NCI-H128 (cell line): ENCODE data around the gene NLRP6.
"Not testable (repeated sequence)": the region's sequence is repeated elsewhere in the genome, so short reads cannot be mapped to it uniquely, and the experiment has no call there.

Experiments used
- DNase-seq: peaks from one replicate; lab custom pipeline; 2025; ENCODE audit not compliant: unreplicated experiment; lab: John Stamatoyannopoulos, UW

Gene NLRP6

DNA sequence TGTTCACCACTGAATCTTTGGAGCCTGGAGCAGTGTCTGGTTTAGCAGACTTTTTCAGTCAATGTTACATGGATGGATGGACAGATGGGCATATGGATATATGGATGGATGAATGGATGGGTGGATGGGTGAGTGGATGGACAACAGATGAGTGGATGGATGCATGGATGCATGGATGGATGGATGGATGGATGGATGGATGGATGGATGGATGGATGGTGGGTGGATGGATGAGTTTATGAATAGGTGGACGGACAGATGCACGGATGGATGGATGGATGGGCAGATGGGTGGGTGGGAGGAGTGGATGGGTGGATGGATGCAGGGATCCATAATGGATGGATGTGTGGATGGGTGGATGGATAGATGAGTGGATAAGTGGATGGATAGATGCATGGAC lies 22.4 kb upstream of the NLRP6 start:
- DNase-seq = no peak

DNA sequence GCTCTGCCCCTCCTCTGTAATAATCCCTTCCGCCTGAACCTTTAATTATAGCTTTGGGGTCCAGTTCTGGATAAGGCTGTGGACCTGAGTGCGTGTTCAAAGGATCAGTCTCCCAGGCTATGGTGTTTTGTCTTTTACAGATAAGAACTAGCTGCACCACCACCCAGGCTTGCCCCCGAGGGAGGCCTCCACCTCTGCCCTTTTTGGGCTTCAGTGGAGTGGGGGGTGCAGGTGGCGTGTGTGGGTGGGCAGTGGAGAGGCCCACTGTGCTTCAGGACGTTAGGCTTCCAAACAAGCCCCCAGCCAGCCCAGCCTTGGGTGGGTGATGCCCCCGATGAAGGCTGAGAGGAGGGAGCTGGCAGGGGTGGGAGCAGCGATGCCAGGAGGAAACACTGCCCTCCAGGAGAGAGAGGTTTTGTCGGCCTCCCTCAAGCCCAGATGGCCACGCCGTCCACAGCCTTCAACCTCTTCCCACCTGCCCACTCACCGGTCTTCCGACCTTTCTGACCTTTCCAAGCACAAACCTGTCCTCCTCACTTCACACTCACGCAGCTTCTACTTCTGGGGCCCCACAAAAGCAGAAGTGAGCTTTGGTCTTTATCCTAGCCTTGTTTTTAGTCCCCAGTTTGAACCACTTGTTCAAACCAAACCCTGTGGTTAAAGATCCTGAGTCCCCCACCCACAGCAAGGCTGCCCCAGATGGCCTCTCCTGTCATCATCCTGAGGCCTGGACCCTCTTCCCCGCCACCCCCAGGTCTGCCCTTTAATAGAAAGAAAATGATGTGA lies 21.1 kb upstream of the NLRP6 start:
- no peak for DNase-seq

DNA sequence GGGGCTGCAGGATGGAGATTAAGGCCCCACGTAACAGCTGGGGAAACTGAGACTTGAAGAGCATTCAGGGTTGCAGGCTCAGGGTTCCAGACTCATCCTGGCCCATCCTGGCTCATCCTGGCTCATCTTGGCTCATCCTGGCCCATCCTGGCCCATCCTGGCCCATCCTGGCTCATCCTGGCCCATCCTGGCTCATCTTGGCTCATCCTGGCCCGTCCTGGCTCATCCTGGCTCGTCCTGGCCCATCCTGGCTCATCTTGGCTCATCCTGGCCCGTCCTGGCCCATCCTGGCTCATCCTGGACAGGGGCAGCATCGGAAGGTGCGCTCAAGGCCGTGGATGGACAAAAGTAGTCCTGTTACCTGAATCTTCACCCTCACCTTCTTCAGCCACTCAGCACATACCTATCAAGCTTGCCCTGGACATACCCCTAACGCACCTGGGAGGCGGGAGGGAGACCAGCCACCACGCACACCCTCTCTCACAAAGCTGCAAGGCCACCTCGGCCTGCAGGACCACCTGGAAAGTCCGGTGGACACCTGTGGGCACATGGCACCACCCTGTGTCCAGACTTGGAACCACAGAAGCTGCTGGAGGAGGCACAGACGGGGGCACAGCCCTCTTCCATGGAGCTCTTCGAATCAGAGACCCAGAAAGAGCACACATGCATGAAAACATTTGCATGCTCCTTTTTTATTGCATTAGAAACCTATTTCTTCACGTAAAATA lies 20.3 kb upstream of the NLRP6 start:
- no peak for DNase-seq

DNA sequence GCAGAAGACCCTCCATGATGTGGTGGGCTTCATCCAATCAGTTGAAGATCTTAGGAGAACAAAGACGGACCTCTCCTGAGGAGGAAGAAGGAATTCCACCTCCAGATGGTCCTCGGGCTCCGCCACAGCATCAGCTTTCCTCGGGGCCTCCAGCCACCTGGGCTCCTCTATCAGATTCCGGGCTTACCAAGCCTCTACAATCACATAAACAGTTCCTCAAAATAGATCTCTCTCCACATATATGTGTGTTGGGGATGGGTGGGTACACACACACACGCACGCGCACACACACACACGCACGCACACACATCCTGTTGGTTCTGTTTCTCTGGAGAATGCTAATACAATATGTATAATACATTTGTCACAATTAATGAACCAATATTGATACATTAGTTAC lies 18.8 kb upstream of the NLRP6 start:
- DNase-seq = no peak

DNA sequence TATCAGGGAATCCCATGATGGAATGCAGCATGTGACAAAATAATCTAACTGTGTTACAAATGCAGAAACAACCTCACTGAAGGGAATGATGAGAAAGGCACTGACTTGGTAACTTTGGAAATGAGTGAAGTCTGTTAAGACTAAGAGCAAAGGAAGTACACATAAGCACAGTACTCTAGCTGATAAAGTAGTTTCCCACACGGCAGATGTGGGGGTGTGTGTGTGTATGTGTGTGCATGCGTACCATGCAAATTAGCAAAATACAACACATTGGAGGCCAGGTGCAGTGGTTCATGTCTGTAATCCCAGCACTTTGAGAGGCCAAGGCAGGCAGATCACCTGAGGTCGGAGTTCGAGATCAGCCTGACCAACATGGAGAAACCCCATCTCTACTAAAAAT lies 16.6 kb upstream of the NLRP6 start:
- no peak for DNase-seq

DNA sequence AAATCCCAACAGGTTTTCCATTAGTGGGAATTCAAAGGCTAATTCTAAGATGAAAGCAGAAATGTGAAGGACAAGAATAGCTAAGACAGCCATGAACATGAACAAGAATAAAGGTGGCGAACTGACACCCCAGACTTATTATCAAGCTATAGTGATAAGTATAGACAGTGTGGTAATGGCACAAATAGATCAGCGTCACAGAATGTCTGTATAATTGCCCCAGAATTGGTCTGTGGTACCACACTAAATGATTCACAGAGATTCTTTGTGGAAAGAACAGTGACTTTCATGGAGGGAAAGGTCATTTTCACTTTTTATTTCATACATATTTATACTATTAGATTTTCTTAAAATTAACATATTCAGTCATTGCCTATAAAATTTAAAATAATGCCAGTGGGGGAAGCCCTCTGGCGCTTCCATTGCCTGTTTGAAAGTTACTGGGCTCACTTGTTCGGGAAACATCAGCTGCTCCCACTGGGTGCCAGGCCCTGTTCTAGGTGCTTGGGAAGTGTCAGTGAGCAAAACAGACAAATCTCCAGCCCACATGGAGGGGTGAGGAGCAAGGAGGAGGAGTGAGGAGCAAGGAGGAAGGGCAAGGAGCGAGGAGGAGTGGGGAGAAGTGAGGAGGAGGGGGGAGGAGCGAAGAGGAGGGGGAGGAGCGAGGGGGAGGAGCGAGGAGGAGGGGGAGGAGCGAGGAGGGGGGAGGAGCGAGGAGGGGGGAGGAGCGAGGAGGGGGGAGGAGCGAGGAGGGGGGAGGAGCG lies 11.3 kb upstream of the NLRP6 start:
- no peak for DNase-seq

DNA sequence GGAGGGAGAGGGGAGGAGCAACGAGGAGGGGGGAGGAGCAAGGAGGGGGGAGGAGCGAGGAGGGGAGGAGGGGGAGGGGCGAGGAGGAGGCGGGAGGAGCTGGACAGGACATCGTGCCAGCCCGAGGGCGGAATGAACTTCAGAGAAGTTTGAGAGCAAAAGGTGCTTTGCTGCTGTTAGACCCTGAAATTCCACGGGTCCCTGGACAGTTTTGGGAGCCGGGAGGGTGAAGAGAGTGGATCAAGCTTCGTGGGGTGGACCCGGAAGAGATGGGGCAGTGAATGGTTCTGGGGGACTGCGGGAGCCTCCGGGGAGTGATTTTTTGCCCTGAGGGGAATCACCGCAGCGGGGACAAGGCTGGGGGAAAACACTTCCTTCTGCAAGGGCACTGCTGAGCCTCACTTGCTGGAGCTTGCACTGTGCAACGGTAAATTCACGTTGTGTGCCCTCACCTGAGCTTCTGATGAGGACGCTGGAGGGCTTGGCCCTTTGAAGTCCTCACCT lies 10.7 kb upstream of the NLRP6 start:
- no peak for DNase-seq

DNA sequence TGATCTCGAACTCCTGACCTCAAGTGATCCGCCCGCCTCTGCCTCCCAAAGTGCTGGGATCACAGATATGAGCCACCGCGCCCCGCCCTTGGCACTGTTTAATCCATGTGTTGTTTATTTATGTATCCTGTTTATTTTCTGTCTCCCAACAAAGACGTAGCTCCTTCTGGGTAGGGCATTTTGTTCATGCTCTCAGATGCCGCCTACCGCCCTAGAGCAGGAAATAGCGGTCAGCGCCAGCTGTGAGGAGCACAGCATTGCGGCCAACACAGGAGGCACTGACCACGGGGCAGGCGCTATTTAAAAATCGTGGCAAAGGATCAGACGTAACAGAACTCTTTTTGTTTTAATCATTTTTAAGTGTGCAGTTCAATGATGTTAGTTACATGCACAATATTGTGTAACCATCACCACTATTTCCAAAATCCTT lies 9.5 kb upstream of the NLRP6 start:
- not testable (repeated sequence) for DNase-seq

DNA sequence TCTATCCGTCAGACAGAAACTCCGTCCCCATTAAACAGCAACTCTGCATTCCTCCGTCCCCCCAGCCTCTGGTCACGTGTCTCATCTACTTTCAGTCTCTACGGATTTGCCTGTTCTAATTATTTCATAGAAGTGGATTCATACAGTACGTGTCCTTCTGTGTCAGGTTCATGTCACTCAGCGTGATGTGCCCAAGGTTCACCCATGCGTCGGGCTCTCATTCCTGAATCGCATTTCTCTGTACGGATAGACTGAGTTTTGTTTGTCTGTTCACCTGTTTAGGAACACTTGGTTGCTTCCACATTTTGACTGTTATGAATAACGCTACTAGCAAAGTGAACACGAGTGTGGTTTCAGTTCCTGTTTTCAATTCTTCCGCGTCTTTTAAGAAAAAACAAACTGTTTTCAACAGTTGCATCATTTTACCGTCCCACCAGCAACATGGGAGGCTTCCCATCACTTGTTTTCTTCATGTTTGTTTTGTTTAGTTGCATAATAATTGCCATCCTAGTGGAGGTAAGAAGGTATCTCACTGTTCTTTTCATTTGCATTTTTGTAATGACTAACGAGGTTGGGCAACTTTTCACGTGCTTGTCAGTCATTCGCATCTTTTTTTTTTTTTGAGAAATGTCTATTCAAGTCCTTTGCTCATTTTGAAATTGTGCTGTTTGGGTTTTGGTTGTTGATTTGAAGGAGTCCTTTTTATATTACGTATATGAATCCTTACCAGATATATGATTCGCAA lies 8.9 kb upstream of the NLRP6 start:
- DNase-seq = no peak

DNA sequence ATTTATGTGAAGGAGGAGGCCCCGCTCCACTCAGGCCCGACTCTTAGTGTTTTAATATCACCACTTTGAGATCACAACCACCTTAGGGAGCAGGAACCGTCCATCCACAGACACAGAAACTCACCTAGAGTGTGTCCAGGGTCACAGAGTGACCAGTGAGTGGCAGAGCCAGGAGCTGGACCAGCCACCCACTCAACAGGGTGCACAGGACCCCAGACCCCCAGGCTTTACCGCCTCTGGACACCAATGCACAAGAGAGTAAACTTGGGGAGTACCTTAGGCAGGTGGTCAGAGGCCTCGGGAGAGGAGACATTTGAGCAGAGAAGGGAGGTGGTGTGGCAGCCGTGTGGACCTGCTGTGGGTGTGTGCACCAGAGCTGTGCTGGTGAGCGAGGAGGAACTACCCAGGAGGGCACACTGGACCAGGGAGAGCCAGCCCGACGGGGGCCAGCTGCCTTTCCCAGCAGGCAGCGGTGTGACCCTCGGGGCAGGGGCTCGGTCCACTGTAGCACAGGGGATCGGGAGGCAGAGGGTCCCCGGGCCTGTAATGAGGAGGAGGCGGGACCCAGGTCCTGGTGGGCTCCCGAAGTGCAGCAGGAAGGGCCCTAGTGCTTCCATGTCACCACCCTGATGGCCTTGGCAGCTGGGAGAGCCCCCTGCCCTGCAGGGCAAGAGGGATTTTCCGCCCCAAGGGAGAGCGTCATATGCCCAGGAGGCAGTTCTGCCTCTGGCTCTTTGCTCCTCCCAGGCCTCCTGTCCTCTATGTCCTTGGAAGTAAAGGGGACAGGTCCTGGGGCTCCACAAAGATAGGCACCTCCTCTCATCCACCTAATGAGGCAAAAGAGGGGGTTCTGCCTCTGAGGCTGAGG lies 7.5 kb upstream of the NLRP6 start:
- DNase-seq = no peak

DNA sequence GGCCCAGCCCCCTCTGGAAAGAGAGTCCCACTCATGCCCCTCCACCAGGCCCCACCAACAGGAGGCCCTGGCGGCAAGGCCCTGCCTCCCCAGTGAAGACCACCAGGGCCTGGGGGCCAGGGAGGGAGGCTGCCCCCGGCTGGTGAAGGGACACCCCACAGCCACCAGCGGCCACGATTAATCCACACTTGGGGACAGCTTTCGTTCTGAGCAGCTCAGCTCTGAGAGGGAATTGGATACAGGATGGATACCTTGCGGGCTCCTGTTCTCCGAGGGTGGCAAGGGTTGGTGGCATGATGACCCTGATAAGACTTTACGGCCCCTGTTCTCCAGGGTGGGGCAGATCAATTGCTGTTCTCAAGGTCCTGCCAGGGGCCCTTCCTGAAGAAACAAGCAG lies 6.9 kb upstream of the NLRP6 start:
- DNase-seq = no peak

DNA sequence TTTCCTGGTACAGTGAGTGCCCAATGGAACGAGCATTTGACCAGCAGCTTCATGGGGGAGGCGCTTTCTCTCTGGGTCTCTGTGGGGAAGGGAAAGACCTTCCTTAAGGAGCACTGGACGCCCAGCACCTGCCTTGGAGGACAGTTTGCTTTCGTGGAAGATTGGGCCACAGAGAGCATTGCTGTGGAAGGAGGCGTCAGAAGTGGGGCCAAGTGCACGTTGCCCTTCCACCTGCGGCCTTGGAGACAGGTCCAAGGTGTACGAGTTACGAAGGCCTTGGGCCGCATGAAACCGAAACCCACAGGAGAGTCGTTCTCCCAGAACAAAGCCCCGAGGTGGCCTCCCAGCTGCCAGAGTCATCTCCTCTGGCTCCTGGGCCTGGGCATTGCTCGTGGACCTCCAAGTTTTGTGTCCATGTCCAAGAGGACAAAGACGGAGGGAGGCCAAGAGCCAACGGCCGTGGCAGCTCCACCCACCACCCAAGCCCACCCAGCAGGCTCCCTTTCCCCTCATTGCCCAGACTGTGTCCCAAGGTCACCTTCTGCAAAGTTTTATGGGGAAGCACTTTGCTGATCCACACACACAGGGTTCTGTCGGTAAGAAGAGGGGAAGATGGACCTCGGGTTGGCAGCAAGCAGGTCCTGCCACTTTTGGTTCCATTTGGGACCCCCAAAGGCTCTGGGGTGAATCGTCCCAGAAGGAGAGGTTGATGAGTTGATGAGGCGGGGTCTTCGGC lies 5.8 kb upstream of the NLRP6 start:
- no peak for DNase-seq

DNA sequence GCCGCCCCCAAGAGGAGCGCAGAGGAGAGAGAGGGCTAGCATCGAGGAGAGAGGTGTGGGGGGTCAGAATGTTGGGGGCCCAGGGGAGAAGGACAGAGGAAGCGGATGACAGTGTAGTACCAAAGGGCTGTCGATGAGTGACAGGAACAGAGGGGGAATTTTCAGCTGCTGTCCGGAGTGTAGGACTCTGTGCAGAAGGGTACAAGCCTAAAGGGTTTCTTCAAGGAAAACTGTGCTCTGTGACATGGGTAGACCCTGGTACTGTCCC lies 5.3 kb upstream of the NLRP6 start:
- DNase-seq = no peak

DNA sequence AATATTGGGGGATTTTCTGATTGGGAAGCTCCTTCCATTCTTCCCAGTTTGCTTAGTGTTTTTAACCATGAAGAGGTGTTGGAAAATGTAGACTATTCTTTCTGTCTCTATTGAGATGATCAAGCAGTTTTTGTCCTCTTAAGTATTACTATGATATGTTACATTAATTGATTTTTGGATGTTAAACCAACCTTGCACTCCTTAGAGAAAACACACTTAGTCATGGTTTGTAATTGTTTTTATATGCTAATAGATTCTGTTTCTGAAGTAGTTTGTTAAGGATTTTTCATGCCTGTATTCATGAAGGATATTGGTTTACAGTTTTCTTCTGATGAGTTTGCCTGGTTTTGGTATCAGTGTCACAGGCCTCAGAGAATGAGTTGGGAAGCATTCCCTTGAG lies 2.0 kb upstream of the NLRP6 start:
- no peak for DNase-seq

DNA sequence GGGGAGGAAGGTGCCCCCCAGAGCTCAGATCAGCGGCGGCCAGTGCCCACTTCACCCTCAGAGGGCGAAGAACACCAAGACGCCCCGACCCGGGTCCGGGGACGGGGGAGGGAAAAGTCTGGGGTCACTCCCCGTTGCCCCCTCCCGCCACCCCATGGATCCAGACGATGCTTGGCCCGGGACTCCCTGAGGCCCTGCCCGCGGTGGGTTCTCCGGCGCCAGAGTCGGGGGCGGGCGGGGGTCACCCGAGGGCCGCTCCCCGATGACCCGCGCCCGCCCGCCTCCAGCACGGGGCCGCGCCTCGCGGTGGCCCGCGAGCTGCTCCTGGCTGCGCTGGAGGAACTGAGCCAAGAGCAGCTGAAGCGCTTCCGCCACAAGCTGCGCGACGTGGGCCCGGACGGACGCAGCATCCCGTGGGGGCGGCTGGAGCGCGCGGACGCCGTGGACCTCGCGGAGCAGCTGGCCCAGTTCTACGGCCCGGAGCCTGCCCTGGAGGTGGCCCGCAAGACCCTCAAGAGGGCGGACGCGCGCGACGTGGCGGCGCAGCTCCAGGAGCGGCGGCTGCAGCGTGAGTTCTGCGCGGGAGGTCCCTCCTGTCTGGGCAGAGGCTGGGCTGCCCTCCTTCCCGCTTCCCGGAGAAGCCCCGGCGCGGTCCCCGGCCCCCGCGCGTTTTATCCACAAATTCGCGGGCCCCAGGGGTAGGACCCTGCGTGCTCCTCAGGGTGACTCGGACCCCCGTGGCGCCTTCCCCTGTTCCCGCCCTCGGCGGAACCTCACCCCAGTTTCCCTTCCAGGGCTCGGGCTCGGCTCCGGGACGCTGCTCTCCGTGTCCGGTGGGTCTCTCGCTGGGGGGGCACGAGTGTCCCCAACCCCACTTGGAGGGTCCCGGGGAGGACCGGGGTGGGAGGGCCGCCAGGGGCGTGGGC lies 1.1 kb downstream of the NLRP6 start:
- DNase-seq = no peak

DNA sequence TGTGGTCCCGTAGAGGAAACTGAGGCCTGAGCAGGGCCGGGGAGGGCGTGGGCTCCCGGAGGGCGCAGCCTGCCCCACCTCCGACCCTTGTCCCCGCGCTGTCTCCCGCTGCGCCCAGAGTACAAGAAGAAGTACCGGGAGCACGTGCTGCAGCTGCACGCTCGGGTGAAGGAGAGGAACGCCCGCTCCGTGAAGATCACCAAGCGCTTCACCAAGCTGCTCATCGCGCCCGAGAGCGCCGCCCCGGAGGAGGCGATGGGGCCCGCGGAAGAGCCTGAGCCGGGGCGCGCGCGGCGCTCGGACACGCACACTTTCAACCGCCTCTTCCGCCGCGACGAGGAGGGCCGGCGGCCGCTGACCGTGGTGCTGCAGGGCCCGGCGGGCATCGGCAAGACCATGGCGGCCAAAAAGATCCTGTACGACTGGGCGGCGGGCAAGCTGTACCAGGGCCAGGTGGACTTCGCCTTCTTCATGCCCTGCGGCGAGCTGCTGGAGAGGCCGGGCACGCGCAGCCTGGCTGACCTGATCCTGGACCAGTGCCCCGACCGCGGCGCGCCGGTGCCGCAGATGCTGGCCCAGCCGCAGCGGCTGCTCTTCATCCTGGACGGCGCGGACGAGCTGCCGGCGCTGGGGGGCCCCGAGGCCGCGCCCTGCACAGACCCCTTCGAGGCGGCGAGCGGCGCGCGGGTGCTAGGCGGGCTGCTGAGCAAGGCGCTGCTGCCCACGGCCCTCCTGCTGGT lies 1.9 kb downstream of the NLRP6 start:
- DNase-seq = no peak

DNA sequence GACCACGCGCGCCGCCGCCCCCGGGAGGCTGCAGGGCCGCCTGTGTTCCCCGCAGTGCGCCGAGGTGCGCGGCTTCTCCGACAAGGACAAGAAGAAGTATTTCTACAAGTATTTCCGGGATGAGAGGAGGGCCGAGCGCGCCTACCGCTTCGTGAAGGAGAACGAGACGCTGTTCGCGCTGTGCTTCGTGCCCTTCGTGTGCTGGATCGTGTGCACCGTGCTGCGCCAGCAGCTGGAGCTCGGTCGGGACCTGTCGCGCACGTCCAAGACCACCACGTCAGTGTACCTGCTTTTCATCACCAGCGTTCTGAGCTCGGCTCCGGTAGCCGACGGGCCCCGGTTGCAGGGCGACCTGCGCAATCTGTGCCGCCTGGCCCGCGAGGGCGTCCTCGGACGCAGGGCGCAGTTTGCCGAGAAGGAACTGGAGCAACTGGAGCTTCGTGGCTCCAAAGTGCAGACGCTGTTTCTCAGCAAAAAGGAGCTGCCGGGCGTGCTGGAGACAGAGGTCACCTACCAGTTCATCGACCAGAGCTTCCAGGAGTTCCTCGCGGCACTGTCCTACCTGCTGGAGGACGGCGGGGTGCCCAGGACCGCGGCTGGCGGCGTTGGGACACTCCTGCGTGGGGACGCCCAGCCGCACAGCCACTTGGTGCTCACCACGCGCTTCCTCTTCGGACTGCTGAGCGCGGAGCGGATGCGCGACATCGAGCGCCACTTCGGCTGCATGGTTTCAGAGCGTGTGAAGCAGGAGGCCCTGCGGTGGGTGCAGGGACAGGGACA lies 2.7 kb downstream of the NLRP6 start:
- DNase-seq = no peak
